Measurements from ENCODE around the gene FASLG.

FASLG gene

GRCh38 chr1:172699111-172699510 is 40.2 kb downstream of the FASLG start:
- no peak overlapping the region for H3K4me3 ChIP-seq (ENCODE audit: low read depth, low read length)
- TF ChIP-seq, protein P1, sequence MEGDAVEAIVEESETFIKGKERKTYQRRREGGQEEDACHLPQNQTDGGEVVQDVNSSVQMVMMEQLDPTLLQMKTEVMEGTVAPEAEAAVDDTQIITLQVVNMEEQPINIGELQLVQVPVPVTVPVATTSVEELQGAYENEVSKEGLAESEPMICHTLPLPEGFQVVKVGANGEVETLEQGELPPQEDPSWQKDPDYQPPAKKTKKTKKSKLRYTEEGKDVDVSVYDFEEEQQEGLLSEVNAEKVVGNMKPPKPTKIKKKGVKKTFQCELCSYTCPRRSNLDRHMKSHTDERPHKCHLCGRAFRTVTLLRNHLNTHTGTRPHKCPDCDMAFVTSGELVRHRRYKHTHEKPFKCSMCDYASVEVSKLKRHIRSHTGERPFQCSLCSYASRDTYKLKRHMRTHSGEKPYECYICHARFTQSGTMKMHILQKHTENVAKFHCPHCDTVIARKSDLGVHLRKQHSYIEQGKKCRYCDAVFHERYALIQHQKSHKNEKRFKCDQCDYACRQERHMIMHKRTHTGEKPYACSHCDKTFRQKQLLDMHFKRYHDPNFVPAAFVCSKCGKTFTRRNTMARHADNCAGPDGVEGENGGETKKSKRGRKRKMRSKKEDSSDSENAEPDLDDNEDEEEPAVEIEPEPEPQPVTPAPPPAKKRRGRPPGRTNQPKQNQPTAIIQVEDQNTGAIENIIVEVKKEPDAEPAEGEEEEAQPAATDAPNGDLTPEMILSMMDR (IDR thresholded peaks at IDR 0.05; ENCODE audit: low read depth, low read length), result no peak

DNA sequence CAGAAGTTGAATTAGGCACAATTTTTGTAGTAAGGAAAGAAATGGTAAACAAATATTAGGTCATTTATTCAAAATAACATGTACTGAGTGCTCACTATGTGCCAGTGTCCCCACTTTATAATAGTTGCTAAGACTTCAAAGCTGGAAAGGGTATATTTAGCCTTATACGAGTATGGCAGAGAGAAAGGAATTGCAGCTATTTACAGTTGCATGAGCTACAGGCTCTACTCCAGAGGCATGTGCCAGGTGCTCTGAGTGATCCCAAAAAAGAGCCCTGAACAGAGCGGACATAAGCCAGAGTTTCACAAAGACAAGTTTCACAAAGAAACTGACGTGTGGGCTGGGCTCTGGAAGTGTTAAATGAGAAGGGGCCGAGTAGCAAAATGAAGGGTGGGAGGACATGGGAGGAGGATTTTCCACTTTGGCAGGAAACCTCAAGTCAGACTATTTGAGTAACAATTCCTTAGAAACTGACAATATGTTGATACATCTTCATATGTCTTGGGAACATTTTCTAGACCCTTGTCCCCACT is 40.9 kb downstream of the FASLG start:
- TF ChIP-seq, protein P1 (IDR thresholded peaks at IDR 0.05; ENCODE audit: low read depth, low read length), result no peak
- no peak overlapping the region for H3K4me3 ChIP-seq (ENCODE audit: low read depth, low read length)

DNA sequence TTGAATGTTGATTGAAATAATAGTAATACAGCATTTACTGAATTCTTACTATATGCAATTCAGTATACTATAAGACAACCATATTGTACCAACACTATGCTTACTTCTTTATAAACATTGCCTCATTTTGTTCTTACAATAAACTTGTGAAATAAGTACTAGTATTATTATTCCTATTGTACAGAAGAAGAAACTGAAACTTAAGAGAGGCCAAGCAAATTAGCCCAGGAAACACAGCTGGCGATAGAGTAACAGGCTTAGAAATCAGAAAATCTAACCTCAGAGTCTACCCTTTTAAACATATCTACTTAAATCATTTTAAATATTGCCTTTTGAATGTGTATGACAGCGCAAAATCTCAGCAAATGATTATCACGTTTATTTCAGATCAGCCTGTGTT is 41.7 kb downstream of the FASLG start:
- no peak overlapping the region for H3K4me3 ChIP-seq (ENCODE audit: low read depth, low read length)
- TF ChIP-seq, protein P1 (IDR thresholded peaks at IDR 0.05; ENCODE audit: low read depth, low read length), result no peak

GRCh38 chr1:172704001-172704400 is 45.1 kb downstream of the FASLG start:
- TF ChIP-seq, protein P1 (IDR thresholded peaks at IDR 0.05; ENCODE audit: low read depth, low read length), result no peak
- no peak overlapping the region for H3K4me3 ChIP-seq (ENCODE audit: low read depth, low read length)

DNA sequence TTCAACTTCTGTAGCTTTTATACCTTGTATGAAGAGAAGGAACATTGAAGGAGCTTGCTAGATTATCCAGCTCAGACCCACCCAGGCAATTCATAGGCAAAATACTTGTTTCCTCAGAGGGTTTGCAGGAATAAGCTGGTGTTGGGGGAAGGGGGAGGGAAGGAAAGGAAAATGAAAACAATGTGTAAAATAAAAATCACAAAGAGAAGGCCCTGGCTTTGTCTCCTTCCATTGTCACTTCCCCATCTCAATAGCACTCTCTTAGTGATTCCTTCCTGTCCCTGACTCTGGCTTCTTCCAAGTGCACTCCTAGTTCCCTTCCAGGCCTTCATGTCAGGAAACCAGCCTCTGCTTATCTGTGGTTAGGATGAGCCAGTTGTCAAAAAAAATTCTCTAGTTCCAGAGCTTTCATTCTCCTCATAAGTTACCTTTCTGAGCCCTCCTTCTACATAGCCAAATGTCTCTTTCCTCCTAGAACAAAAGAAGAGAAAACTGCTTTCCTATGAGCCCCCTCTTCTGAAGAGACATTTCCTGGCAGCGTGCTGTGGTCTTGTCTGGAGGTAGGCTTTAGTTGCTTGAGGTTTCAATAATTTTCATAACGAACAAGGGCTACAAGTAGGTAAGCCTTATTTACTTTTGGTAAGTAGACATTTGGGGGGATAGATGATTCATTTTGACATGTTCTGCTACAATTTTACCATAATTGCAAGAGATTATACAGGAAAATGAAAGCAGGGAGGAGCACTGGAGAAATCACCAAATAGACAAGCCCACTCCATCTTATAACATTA is 45.7 kb downstream of the FASLG start:
- no peak overlapping the region for H3K4me3 ChIP-seq (ENCODE audit: low read depth, low read length)
- TF ChIP-seq, protein P1 (IDR thresholded peaks at IDR 0.05; ENCODE audit: low read depth, low read length), result no peak

- TF ChIP-seq, protein P1 (IDR thresholded peaks at IDR 0.05; ENCODE audit: low read depth, low read length), result no peak
- H3K4me3 ChIP-seq (ENCODE audit: low read depth, low read length), result no peak overlapping the region
Measured at GRCh38 chr1:172708452-172708851, 49.5 kb downstream of the FASLG start.

GRCh38 chr1:172711558-172711957 is 52.7 kb downstream of the FASLG start:
- TF ChIP-seq, protein P1 (IDR thresholded peaks at IDR 0.05; ENCODE audit: low read depth, low read length), result no peak

More at GRCh38 chr1:172711558-172711957, 52.7 kb downstream of the FASLG start:
- H3K4me3 ChIP-seq (ENCODE audit: low read depth, low read length), result no peak overlapping the region
